Activated CD4-positive, alpha-beta T cell treated with anti-CD3 and anti-CD28 coated beads for 36 hours (primary cell): Measurements from ENCODE around the gene UPK3A. TPM values are rescaled to one million over a fixed set of nuclear protein-coding genes. Genes with fewer than 3 reads are reported as not detected.
"Not testable (repeated sequence)": the region's sequence is repeated elsewhere in the genome, so short reads cannot be mapped to it uniquely, and the experiment has no call there.

ENCODE experiments used
- ATAC-seq: fragments of 200-7000 bp; cut with Tn5 transposase; one replicate; pipeline ENCODE4 v1.10.0; 2021; ENCODE audit warnings: mild to moderate bottlenecking, moderate library complexity
- CTCF ChIA-PET: fragments of 350-600 bp; sonication (Branson Sonifier 250); formaldehyde crosslinking; loops from one replicate; lab custom pipeline; 2021; ENCODE audit warnings: antibody characterized with exemption; lab: Charles Lee
- POLR2A ChIA-PET: fragments of 350-600 bp; sonication (Branson Sonifier 250); formaldehyde crosslinking; loops from one replicate; lab custom pipeline; 2021; ENCODE audit warnings: antibody characterized with exemption, inconsistent platforms; lab: Charles Lee
- DNase-seq: peaks from one replicate; pipeline ENCODE4 v3.0.0-alpha.2; 2020
- H3K27ac Mint-ChIP-seq: one replicate; pipeline ENCODE4 v1.8.0; 2021; ENCODE audit warnings: mixed read lengths
- H3K27me3 Mint-ChIP-seq: one replicate; pipeline ENCODE4 v1.8.0; 2021; ENCODE audit warnings: mixed read lengths
- H3K36me3 Mint-ChIP-seq: one replicate; pipeline ENCODE4 v1.8.0; 2021; ENCODE audit warnings: low read depth, mixed read lengths
- H3K4me1 Mint-ChIP-seq: one replicate; pipeline ENCODE4 v1.8.0; 2021; ENCODE audit warnings: mixed read lengths
- H3K4me3 Mint-ChIP-seq: one replicate; pipeline ENCODE4 v1.8.0; 2021; ENCODE audit warnings: mild to moderate bottlenecking, moderate library complexity, mixed read lengths
- H3K9me3 Mint-ChIP-seq: one replicate; pipeline ENCODE4 v1.8.0; 2021; ENCODE audit warnings: low read depth, mixed read lengths
- intact Hi-C, 2 experiments: fragments of 100-400 bp; cut with DNase I in 1 of 2; cut with micrococcal nuclease in 1 of 2; formaldehyde crosslinking; loops; one replicate each; pipeline versions ENCODE4 v1.14.2 to v1.15.1; 2022 to 2024; cut with DNase I, micrococcal nuclease
- total RNA-seq, 2 experiments: library from RNA; stranded (reverse); gene quantifications; one replicate each; pipeline ENCODE4 v1.2.3, GENCODE V29; 2021

The UPK3A gene
- total RNA-seq, 2 experiments from 2014 or later: not detected

DNA sequence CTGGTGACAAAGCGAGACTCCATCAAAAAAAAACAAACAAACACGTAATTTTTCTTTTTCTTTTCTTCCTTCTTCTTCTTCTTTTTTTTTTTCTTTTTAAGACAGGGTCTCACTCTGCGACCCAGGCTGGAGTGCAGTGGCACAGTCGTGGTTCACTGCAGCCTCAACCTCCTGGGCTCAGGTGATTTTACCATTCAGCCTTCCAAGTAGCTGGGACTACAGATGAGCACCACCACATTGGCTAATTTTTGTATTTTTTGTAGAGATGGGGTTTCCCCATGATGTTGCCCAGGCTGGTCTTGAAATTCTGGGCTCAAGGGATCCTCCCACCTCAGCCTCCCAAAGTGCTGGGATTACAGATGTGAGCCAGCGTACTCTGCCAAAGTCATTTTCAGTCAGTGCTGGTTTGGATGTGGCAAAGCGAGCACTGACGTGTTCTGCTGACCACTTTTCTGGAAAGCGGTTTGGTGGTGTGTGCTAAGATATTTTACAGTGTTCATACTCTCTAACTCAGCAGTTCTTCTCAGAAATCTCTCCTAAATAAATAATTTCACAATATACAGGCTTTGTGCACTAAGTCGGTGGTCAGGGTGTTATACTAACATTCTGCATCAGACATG is 35.7 kb downstream of the UPK3A start:
- DNase-seq (peak; percentile 44), ATAC-seq (no peak)
- intact Hi-C loops: no loop called here
- Mint-ChIP-seq H3K36me3 (peaks cover 31% of the 10 kb centered on the region), H3K27ac (peak overlapping the region; percentile 95), H3K4me3 (no peak overlapping the region), H3K27me3 (no peaks in the 10 kb centered on the region), H3K4me1 (peaks cover 83% of the 10 kb centered on the region), H3K9me3 (no peaks in the 10 kb centered on the region)
- ChIA-PET POLR2A (interaction anchor here (0.6 kb wide), 1 partner anchor 13 kb away, joined by 4 read pairs; no protein-coding TSS in a partner anchor), CTCF (interaction anchor here (0.6 kb wide), 1 partner anchor 119 kb away, joined by 4 read pairs; no protein-coding TSS in a partner anchor)

DNA sequence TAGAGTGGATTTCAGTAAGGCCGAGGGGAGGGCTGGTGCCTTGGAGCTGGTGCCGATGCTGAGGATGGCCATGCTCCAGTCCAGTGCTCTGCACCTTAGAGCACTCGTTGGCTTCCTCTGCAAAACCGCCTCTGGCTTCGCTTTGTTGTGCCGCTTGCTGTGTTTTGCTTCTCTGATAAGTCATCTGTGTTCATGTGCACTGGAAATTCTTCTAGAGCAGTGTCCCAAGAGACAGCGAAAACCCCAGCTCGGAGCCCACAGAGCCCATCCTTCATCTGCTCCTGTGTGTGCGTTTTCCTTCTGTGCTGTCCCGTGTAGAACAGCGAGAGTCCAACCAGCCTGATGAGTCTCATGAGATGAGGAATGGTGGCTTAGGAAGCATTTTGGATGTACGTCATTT is 37.1 kb downstream of the UPK3A start:
- intact Hi-C loops: no loop called here
- H3K27me3 Mint-ChIP-seq: no peaks in the 10 kb centered on the region
- no peaks in the 10 kb centered on the region for H3K9me3 Mint-ChIP-seq
- POLR2A ChIA-PET: interaction anchor here (1.2 kb wide), 1 partner anchor 92 kb away, joined by 4 read pairs; the partner anchor contains the start of genes RIBC2 and SMC1B
- peaks cover 69% of the 10 kb centered on the region for H3K4me1 Mint-ChIP-seq
- no peak for DNase-seq
- no peak overlapping the region for H3K4me3 Mint-ChIP-seq
- peaks cover 36% of the 10 kb centered on the region for H3K36me3 Mint-ChIP-seq
- CTCF ChIA-PET: interaction anchor here (1.3 to 1.5 kb wide), 2 partner anchors 9 to 20 kb away, joined by 3 to 4 read pairs; no protein-coding TSS in a partner anchor
- ATAC-seq: no peak
- peak overlapping the region; percentile 72 for H3K27ac Mint-ChIP-seq

DNA sequence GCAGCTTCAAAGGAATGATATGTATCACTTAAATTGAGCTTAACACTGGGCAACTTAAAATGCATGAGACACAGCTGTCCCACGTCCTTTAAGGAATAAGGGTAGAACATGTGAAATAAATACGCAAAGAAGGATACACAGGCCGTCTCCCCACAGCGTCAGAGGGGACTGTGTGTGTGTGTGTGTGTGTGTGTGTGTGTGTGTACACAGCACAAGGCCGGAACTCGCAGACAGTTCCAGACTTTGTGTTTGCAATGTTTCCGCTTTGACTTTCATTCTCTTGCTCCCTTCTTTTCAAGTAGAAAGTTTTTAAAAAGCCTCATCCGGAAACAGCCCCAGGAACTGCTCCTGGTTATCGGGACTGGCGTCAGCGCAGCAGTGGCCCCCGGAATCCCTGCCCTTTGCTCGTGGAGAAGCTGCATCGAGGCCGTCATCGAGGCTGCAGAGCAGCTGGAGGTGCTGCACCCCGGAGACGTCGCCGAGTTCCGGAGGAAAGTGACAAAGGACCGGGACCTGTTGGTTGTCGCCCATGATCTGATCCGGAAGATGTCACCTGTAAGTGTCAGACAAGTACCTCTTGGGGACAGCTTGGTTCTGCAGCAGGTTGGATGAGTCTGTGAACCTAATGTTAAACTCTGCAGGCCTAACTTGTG is 38.2 kb downstream of the UPK3A start:
- Mint-ChIP-seq H3K27me3 (no peaks in the 10 kb centered on the region), H3K4me1 (peaks cover 58% of the 10 kb centered on the region), H3K4me3 (no peak overlapping the region), H3K27ac (peak overlapping the region; percentile 65), H3K9me3 (no peaks in the 10 kb centered on the region), H3K36me3 (peaks cover 44% of the 10 kb centered on the region)
- ATAC-seq (no peak), DNase-seq (no peak)
- CTCF ChIA-PET: interaction anchor here (0.7 to 1.5 kb wide), 3 partner anchors 10 to 50 kb away, joined by 3 to 4 read pairs (median 4); no protein-coding TSS in a partner anchor
- intact Hi-C loops: no loop called here
- POLR2A ChIA-PET: interaction anchor here (0.7 to 1.2 kb wide), 2 partner anchors 15 to 91 kb away, joined by 3 to 4 read pairs; partner anchors contain the start of genes RIBC2 and SMC1B

DNA sequence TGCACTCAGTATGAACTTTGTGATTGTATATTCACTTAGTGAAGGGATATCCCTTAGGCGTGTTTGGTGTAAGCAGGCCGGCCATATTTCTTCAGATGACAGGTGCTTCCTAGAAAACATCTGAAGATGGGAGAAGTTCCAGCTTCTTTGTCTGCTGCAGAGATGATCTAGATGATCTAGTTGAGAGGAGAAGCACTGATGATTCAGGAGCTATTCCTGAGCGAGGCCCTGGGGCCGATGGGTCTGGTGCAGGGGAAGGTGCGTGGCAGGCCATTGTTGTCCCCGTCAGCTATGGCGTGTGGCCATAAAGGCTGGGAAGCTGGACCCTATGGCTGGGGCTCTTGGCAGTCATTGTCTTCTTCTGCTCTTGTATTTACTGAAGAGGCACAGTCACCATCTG is 38.9 kb downstream of the UPK3A start:
- Mint-ChIP-seq H3K27ac (peak overlapping the region; percentile 3), H3K9me3 (no peaks in the 10 kb centered on the region), H3K4me3 (no peak overlapping the region), H3K36me3 (peaks cover 45% of the 10 kb centered on the region), H3K4me1 (peaks cover 53% of the 10 kb centered on the region), H3K27me3 (no peaks in the 10 kb centered on the region)
- no peak for ATAC-seq
- POLR2A ChIA-PET: no interaction called here
- intact Hi-C loops: no loop called here
- CTCF ChIA-PET: interaction anchor here (0.5 kb wide), 1 partner anchor 226 kb away, joined by 3 read pairs; no protein-coding TSS in a partner anchor
- no peak for DNase-seq

DNA sequence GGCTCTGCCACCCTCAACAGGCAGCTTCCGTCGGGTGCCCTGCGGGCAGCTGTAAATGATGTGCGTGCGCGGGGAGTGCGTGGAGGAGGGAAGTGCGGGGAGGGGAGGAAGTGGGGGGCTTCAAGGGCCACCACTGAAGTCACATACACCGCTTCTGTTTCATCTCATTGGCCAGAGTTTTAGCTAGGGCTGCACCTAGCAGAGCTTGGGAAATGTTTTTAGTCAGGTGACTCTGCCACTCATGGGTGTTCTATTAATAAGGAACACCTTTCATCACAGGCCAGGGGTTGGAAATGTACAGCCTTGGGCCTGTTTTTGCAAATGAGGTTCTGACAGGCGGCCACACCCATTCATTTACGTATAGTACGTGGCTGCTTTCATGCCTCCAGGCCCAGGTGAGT is 39.6 kb downstream of the UPK3A start:
- no peak overlapping the region for H3K4me3 Mint-ChIP-seq

DNA sequence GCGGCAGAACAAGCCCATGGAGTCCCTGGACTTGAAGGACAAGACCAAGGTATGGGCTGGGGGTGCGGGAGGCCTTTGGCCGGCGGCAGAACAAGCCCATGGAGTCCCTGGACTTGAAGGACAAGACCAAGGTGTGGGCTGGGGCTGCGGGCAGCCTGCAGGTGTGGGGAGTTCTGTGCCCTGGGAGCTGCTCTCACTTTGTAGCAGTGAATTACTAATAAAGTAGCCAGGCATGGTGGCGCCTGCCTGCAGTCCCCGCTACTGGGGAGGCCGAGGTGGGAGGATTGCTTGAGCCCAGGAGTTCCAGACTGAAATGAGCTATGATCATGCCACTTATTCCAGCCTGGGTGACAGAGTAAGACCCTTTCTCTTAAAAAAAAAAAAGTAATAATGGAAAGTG is 43.5 kb downstream of the UPK3A start:
- H3K4me3 Mint-ChIP-seq, H3K9me3 Mint-ChIP-seq: not testable (repeated sequence)

More for the DNA sequence above, 39.6 kb downstream of the UPK3A start:
- intact Hi-C loops: no loop called here
- peaks cover 48% of the 10 kb centered on the region for H3K36me3 Mint-ChIP-seq
- no peaks in the 10 kb centered on the region for H3K27me3 Mint-ChIP-seq
- ChIA-PET CTCF (no interaction called here), POLR2A (no interaction called here)
- H3K9me3 Mint-ChIP-seq: no peaks in the 10 kb centered on the region
- DNase-seq: no peak
- ATAC-seq: no peak
- peaks cover 53% of the 10 kb centered on the region for H3K4me1 Mint-ChIP-seq
- peak overlapping the region; percentile 3 for H3K27ac Mint-ChIP-seq

DNA sequence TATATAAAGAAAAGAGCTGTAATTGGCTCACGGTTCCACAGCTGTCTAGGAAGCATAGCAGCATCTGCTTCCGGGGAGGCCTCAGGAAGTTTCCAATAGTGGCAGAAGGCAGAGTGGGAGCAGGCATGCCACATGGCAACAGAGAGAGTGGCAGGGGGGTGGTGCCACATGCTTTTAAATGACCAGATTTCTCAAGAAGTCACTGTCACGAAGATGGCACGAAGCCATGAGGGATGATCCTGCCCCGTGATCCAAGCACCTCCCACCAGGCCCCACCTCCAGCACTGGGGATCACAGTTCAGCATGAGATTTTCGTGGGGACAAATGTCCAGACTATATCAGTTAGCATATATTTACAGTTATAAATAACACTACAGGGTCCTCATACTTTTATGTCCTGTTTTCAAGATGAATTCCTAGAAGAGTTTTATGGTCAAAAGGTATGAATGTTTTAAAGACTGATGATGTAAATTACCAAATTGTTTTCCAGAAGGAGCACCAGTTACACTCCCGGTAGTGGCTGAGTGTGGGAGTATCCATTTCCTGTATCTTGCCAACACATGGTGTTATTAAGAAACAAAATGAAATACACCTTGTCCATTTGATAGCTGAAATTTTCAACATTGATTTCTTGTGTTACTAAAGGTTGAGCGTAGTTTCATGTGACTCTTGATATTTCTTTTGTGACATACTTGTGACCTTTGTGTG is 44.2 kb downstream of the UPK3A start:
- intact Hi-C loops: no loop called here
- DNase-seq (no peak), ATAC-seq (no peak)
- Mint-ChIP-seq H3K9me3 (no peaks in the 10 kb centered on the region), H3K4me1 (peaks cover 15% of the 10 kb centered on the region), H3K27me3 (no peaks in the 10 kb centered on the region), H3K4me3 (no peak overlapping the region), H3K36me3 (peaks cover 41% of the 10 kb centered on the region), H3K27ac (peak overlapping the region; percentile 39)
- ChIA-PET POLR2A (interaction anchor here (0.6 to 0.9 kb wide), 2 partner anchors 22 to 366 kb away, joined by 3 read pairs; no protein-coding TSS in a partner anchor), CTCF (interaction anchor here (0.7 kb wide), 1 partner anchor 13 kb away, joined by 3 read pairs; no protein-coding TSS in a partner anchor)

More for the DNA sequence above, 43.5 kb downstream of the UPK3A start:
- Mint-ChIP-seq H3K36me3 (peaks cover 48% of the 10 kb centered on the region), H3K4me1 (peaks cover 20% of the 10 kb centered on the region)
- intact Hi-C loops, DNase-seq, H3K27me3 Mint-ChIP-seq, ATAC-seq, H3K27ac Mint-ChIP-seq: not testable (repeated sequence)
- ChIA-PET POLR2A (interaction anchor here (0.6 to 0.9 kb wide), 2 partner anchors 21 to 365 kb away, joined by 3 read pairs; no protein-coding TSS in a partner anchor), CTCF (interaction anchor here (0.7 kb wide), 1 partner anchor 14 kb away, joined by 3 read pairs; no protein-coding TSS in a partner anchor)

DNA sequence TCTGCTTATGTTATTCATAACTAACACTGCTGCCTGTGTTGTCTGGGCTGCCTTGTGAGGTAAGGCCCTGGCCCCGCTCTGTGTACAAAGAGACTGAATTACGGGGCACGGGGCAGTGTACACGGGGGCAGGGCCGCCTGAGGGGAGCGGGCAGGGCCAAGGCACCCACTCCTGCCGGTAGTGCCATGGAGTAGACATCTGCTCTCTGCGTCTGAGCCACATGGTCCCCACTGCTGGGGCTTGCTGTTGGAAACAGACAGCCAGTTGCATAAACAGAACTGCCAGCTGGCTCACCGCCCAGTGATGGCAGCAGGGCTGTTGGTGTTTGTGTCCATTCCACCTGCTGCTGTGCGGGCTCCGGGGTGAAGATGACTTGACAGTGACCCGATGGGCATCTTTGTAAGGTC is 44.8 kb downstream of the UPK3A start:
- peaks cover 15% of the 10 kb centered on the region for H3K4me1 Mint-ChIP-seq
- POLR2A ChIA-PET: no interaction called here
- no peak for DNase-seq
- peak; percentile 47 for ATAC-seq
- H3K4me3 Mint-ChIP-seq: no peak overlapping the region
- H3K9me3 Mint-ChIP-seq: no peaks in the 10 kb centered on the region
- H3K27me3 Mint-ChIP-seq: no peaks in the 10 kb centered on the region
- peak overlapping the region; percentile 39 for H3K27ac Mint-ChIP-seq
- CTCF ChIA-PET: no interaction called here
- peaks cover 44% of the 10 kb centered on the region for H3K36me3 Mint-ChIP-seq
- intact Hi-C loops: no loop called here

DNA sequence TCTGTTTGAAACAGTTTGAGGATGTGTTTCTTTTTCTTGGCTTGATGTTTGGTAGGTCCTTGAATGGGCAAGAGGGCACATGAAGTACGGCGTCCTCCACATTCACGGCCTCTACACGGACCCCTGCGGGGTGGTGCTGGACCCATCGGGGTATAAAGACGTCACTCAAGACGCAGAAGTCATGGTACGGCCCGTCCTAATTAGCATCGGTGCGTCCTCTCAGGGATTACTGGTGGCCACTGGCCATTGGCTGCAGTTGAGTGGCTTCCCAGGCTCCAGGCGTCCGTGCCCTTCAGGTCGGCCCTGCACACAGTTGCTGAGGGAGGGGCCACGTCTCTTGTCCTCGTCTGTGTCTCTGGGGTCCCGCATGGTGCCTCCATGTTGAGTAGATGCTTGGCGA is 45.8 kb downstream of the UPK3A start:
- no peak for DNase-seq
- POLR2A ChIA-PET: no interaction called here
- H3K27me3 Mint-ChIP-seq: no peaks in the 10 kb centered on the region
- peaks cover 11% of the 10 kb centered on the region for H3K4me1 Mint-ChIP-seq
- no peak overlapping the region for H3K4me3 Mint-ChIP-seq
- CTCF ChIA-PET: no interaction called here
- intact Hi-C loops: no loop called here
- no peaks in the 10 kb centered on the region for H3K9me3 Mint-ChIP-seq
- peaks cover 42% of the 10 kb centered on the region for H3K36me3 Mint-ChIP-seq
- H3K27ac Mint-ChIP-seq: no peak overlapping the region
- no peak for ATAC-seq

DNA sequence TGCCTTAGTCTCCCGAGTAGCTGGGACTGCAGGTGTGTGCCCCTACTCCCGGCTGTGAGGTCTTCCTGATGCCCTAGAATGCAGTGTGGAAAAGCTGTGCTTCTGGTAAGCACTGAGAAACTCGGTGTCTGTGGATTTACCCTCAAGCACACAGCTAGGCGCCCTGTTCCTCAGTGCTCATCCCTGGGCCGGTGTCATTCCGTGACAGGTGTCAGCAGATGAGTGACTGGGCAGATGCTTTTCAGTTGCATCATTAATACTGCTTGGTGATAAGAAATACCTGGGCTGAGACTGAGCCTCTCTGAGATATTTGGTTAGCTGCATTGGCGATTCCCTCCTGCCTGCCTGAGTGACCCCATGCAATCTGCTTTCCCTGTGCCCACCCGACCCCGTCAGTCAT is 46.7 kb downstream of the UPK3A start:
- no peaks in the 10 kb centered on the region for H3K9me3 Mint-ChIP-seq
- H3K4me3 Mint-ChIP-seq: no peak overlapping the region
- no peak for DNase-seq
- intact Hi-C loops: no loop called here
- ChIA-PET POLR2A (interaction anchor here (1.0 kb wide), 1 partner anchor 21 kb away, joined by 3 read pairs; no protein-coding TSS in a partner anchor), CTCF (interaction anchor here (0.6 kb wide), 1 partner anchor 82 kb away, joined by 3 read pairs; the partner anchor contains the start of genes RIBC2 and SMC1B)
- no peak overlapping the region for H3K27ac Mint-ChIP-seq
- H3K27me3 Mint-ChIP-seq: no peaks in the 10 kb centered on the region
- ATAC-seq: no peak
- peaks cover 46% of the 10 kb centered on the region for H3K36me3 Mint-ChIP-seq
- peaks cover 16% of the 10 kb centered on the region for H3K4me1 Mint-ChIP-seq

DNA sequence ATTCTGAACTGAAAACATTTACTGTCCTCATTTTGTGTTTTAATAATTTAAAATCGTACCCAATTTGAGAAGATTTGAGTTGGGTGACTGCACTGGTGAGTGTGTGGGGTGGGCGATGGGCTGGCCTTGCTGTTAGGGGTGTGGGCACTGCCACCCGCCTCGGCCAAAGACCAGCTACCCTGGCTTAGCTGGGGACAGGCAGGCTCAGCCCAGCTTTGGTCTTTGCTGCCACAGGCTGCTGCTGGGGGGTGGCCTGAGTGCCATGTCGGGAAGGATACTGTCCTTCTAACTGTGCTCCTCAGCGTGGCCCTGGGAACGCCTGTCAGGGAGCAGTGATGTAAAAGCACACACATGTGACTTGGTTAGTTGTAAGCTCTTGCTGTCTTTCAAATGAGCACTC is 47.3 kb downstream of the UPK3A start:
- H3K9me3 Mint-ChIP-seq: no peaks in the 10 kb centered on the region
- H3K4me3 Mint-ChIP-seq: no peak overlapping the region
- H3K27me3 Mint-ChIP-seq: no peaks in the 10 kb centered on the region
- ChIA-PET POLR2A (interaction anchor here (1.0 kb wide), 1 partner anchor 21 kb away, joined by 3 read pairs; no protein-coding TSS in a partner anchor), CTCF (no interaction called here)
- peaks cover 49% of the 10 kb centered on the region for H3K36me3 Mint-ChIP-seq
- H3K4me1 Mint-ChIP-seq: peaks cover 21% of the 10 kb centered on the region
- DNase-seq (no peak), ATAC-seq (no peak)
- intact Hi-C loops: no loop called here
- H3K27ac Mint-ChIP-seq: no peak overlapping the region
